ENCODE measurements around the gene PLVAP. TPM values are rescaled to one million over a fixed set of nuclear protein-coding genes. Genes with fewer than 3 reads are reported as not detected.
A peak's percentile ranks its signal among the peaks of the same experiment; 100 is the strongest.

Gene PLVAP
- total RNA-seq, 1 donor from 2014 or later, result 0.08 TPM

- Mint-ChIP-seq H3K36me3 (ENCODE audit: low read depth) (peaks cover 12% of the 10 kb centered on the region), H3K4me1 (ENCODE audit: low read depth) (peaks cover 32% of the 10 kb centered on the region), H3K27ac (peak overlapping the region; percentile 89), H3K4me3 (peak overlapping the region; percentile 85), H3K9me3 (no peaks in the 10 kb centered on the region), H3K27me3 (ENCODE audit: insufficient read depth) (no peaks in the 10 kb centered on the region)
- intact Hi-C loops (cut with micrococcal nuclease), result loop anchor here (5.0 to 10.0 kb wide), 3 partner anchors 45 to 448 kb away; partner anchors contain the start of genes PGLS and RPL18A
- DNase-seq (ENCODE audit: low spot score), result no peak
These were observed 29.7 kb upstream of the PLVAP start for GRCh38 chr19:17406887-17407196.

- no peak for DNase-seq (ENCODE audit: low spot score)
- Mint-ChIP-seq H3K4me3 (peak overlapping the region; percentile 85), H3K4me1 (ENCODE audit: low read depth) (peaks cover 32% of the 10 kb centered on the region), H3K9me3 (no peaks in the 10 kb centered on the region), H3K27me3 (ENCODE audit: insufficient read depth) (no peaks in the 10 kb centered on the region), H3K27ac (peak overlapping the region; percentile 89), H3K36me3 (ENCODE audit: low read depth) (peaks cover 11% of the 10 kb centered on the region)
- intact Hi-C loops (cut with micrococcal nuclease), result loop anchor here (5.0 to 10.0 kb wide), 3 partner anchors 46 to 449 kb away; partner anchors contain the start of genes PGLS and RPL18A
These were observed 29.1 kb upstream of the PLVAP start for GRCh38 chr19:17406046-17406886.

GRCh38 chr19:17405250-17406045, 28.3 kb upstream of the PLVAP start, which contains the start of gene BST2:
Gene BST2, minus strand, starts transcription at chr19:17405630. Its CDS starts 55 bp downstream, at chr19:17405575.
- peak; percentile 58 for DNase-seq (ENCODE audit: low spot score)
- intact Hi-C loops (cut with micrococcal nuclease), result loop anchor here (1.0 to 10.0 kb wide), 5 partner anchors 14 to 449 kb away; partner anchors contain the start of genes ANO8, PGLS and RPL18A

GRCh38 chr19:17404621-17405249, 27.6 kb upstream of the PLVAP start:
- no peak for DNase-seq (ENCODE audit: low spot score)
- Mint-ChIP-seq H3K9me3 (no peaks in the 10 kb centered on the region), H3K36me3 (ENCODE audit: low read depth) (peaks cover 14% of the 10 kb centered on the region), H3K27ac (peak overlapping the region; percentile 89), H3K4me1 (ENCODE audit: low read depth) (peaks cover 32% of the 10 kb centered on the region), H3K27me3 (ENCODE audit: insufficient read depth) (no peaks in the 10 kb centered on the region), H3K4me3 (peak overlapping the region; percentile 85)
- intact Hi-C loops (cut with micrococcal nuclease), result loop anchor here (1.0 to 10.0 kb wide), 5 partner anchors 15 to 450 kb away; partner anchors contain the start of genes ANO8, PGLS and RPL18A

More at GRCh38 chr19:17405250-17406045, 28.3 kb upstream of the PLVAP start, which contains the start of gene BST2:
- Mint-ChIP-seq H3K27ac (peak within 1 kb of the TSS; percentile 89), H3K9me3 (no peaks in the 10 kb centered on the region), H3K4me3 (peak within 1 kb of the TSS; percentile 85), H3K4me1 (ENCODE audit: low read depth) (peaks cover 32% of the 10 kb centered on the region), H3K36me3 (ENCODE audit: low read depth) (peaks cover 13% of the 10 kb centered on the region), H3K27me3 (ENCODE audit: insufficient read depth) (no peaks in the 10 kb centered on the region)

- Mint-ChIP-seq H3K36me3 (ENCODE audit: low read depth) (peaks cover 14% of the 10 kb centered on the region), H3K4me1 (ENCODE audit: low read depth) (peaks cover 32% of the 10 kb centered on the region), H3K27ac (peak overlapping the region; percentile 40), H3K9me3 (no peaks in the 10 kb centered on the region), H3K4me3 (peak overlapping the region; percentile 85), H3K27me3 (ENCODE audit: insufficient read depth) (no peaks in the 10 kb centered on the region)
- intact Hi-C loops (cut with micrococcal nuclease), result loop anchor here (10.0 kb wide), 1 partner anchor 451 kb away; the partner anchor contains the start of gene RPL18A
- DNase-seq (ENCODE audit: low spot score), result no peak
These were observed 26.9 kb upstream of the PLVAP start for GRCh38 chr19:17404015-17404414.

- intact Hi-C loops (cut with micrococcal nuclease), result loop anchor here (1.0 to 10.0 kb wide), 5 partner anchors 8 to 452 kb away; partner anchors contain the start of gene RPL18A
- H3K27me3 Mint-ChIP-seq (ENCODE audit: insufficient read depth), result no peaks in the 10 kb centered on the region
- peaks cover 32% of the 10 kb centered on the region for H3K4me1 Mint-ChIP-seq (ENCODE audit: low read depth)
- H3K4me3 Mint-ChIP-seq, result peak overlapping the region; percentile 85
- no peak overlapping the region for H3K27ac Mint-ChIP-seq
- no peak for DNase-seq (ENCODE audit: low spot score)
- H3K9me3 Mint-ChIP-seq, result no peaks in the 10 kb centered on the region
- H3K36me3 Mint-ChIP-seq (ENCODE audit: low read depth), result peaks cover 14% of the 10 kb centered on the region
These were observed 26.1 kb upstream of the PLVAP start for GRCh38 chr19:17402982-17403855.

GRCh38 chr19:17401628-17402027, 24.5 kb upstream of the PLVAP start:
- Mint-ChIP-seq H3K4me3 (no peak overlapping the region), H3K27me3 (ENCODE audit: insufficient read depth) (no peaks in the 10 kb centered on the region), H3K36me3 (ENCODE audit: low read depth) (peaks cover 13% of the 10 kb centered on the region), H3K9me3 (no peaks in the 10 kb centered on the region), H3K27ac (no peak overlapping the region), H3K4me1 (ENCODE audit: low read depth) (peaks cover 18% of the 10 kb centered on the region)
- DNase-seq (ENCODE audit: low spot score), result no peak
- intact Hi-C loops (cut with micrococcal nuclease), result loop anchor here (10.0 kb wide), 1 partner anchor 453 kb away; the partner anchor contains the start of gene RPL18A

GRCh38 chr19:17398902-17399527, 21.9 kb upstream of the PLVAP start:
- no peak for DNase-seq (ENCODE audit: low spot score)
- intact Hi-C loops (cut with micrococcal nuclease), result no loop called here
- H3K4me1 Mint-ChIP-seq (ENCODE audit: low read depth), result peaks cover 12% of the 10 kb centered on the region
- no peak overlapping the region for H3K4me3 Mint-ChIP-seq
- peaks cover 12% of the 10 kb centered on the region for H3K36me3 Mint-ChIP-seq (ENCODE audit: low read depth)
- no peaks in the 10 kb centered on the region for H3K9me3 Mint-ChIP-seq
- H3K27ac Mint-ChIP-seq, result no peak overlapping the region
- H3K27me3 Mint-ChIP-seq (ENCODE audit: insufficient read depth), result no peaks in the 10 kb centered on the region

- Mint-ChIP-seq H3K27ac (peak overlapping the region; percentile 41), H3K4me1 (ENCODE audit: low read depth) (peaks cover 20% of the 10 kb centered on the region), H3K4me3 (peak overlapping the region; percentile 31), H3K27me3 (ENCODE audit: insufficient read depth) (peaks cover 3% of the 10 kb centered on the region), H3K36me3 (ENCODE audit: low read depth) (peaks cover 4% of the 10 kb centered on the region), H3K9me3 (no peaks in the 10 kb centered on the region)
- intact Hi-C loops (cut with micrococcal nuclease), result loop anchor here (1.0 kb wide), 2 partner anchors 8 to 71 kb away; no protein-coding TSS in a partner anchor
- peak; percentile 47 for DNase-seq (ENCODE audit: low spot score)
These were observed 17.8 kb upstream of the PLVAP start for GRCh38 chr19:17394891-17395415.

- peaks cover 20% of the 10 kb centered on the region for H3K4me1 Mint-ChIP-seq (ENCODE audit: low read depth)
- intact Hi-C loops (cut with micrococcal nuclease), result no loop called here
- peaks cover 4% of the 10 kb centered on the region for H3K9me3 Mint-ChIP-seq
- H3K27me3 Mint-ChIP-seq (ENCODE audit: insufficient read depth), result peaks cover 11% of the 10 kb centered on the region
- no peak for DNase-seq (ENCODE audit: low spot score)
- H3K36me3 Mint-ChIP-seq (ENCODE audit: low read depth), result peaks cover 4% of the 10 kb centered on the region
- peak within 1 kb of the TSS; percentile 31 for H3K4me3 Mint-ChIP-seq
- H3K27ac Mint-ChIP-seq, result peak within 1 kb of the TSS; percentile 41
These were observed 16.8 kb upstream of the PLVAP start, which contains the start of gene CCDC194 for GRCh38 chr19:17393914-17394313. Gene CCDC194, minus strand, starts transcription at chr19:17394196. Its CDS starts 38 bp downstream, at chr19:17394158.

- peaks cover 4% of the 10 kb centered on the region for H3K9me3 Mint-ChIP-seq
- no peak for DNase-seq (ENCODE audit: low spot score)
- H3K27me3 Mint-ChIP-seq (ENCODE audit: insufficient read depth), result peaks cover 16% of the 10 kb centered on the region
- H3K36me3 Mint-ChIP-seq (ENCODE audit: low read depth), result peaks cover 4% of the 10 kb centered on the region
- peaks cover 20% of the 10 kb centered on the region for H3K4me1 Mint-ChIP-seq (ENCODE audit: low read depth)
- H3K4me3 Mint-ChIP-seq, result peak overlapping the region; percentile 5
- intact Hi-C loops (cut with micrococcal nuclease), result no loop called here
- no peak overlapping the region for H3K27ac Mint-ChIP-seq
These were observed 15.9 kb upstream of the PLVAP start for GRCh38 chr19:17393002-17393401.
